Measurements from ENCODE around the gene NBPF9.
A peak's percentile ranks its signal among the peaks of the same experiment; 100 is the strongest.
"Not testable (repeated sequence)": the region's sequence is repeated elsewhere in the genome, so short reads cannot be mapped to it uniquely, and the experiment has no call there.

Gene NBPF9, protein sequence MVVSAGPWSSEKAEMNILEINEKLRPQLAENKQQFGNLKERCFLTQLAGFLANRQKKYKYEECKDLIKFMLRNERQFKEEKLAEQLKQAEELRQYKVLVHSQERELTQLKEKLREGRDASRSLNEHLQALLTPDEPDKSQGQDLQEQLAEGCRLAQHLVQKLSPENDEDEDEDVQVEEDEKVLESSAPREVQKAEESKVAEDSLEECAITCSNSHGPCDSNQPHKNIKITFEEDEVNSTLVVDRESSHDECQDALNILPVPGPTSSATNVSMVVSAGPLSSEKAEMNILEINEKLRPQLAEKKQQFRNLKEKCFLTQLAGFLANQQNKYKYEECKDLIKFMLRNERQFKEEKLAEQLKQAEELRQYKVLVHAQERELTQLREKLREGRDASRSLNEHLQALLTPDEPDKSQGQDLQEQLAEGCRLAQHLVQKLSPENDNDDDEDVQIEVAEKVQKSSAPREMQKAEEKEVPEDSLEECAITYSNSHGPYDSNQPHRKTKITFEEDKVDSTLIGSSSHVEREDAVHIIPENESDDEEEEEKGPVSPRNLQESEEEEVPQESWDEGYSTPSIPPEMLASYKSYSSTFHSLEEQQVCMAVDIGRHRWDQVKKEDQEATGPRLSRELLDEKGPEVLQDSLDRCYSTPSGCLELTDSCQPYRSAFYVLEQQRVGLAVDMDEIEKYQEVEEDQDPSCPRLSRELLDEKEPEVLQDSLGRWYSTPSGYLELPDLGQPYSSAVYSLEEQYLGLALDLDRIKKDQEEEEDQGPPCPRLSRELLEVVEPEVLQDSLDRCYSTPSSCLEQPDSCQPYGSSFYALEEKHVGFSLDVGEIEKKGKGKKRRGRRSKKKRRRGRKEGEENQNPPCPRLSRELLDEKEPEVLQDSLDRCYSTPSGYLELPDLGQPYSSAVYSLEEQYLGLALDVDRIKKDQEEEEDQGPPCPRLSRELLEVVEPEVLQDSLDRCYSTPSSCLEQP (N-terminal part only)
- long read RNA-seq, donor 1 = 0 reads
- long read RNA-seq, donor 2 = 0 reads
- long read RNA-seq, donor 3 = 0 reads
- long read RNA-seq, donor 4 = 0 reads
- long read RNA-seq, donor 5, full-length matches to known transcripts = 1 of 1 reads
- long read RNA-seq, donor 5, partial matches to known transcripts = 0 of 1 reads
- long read RNA-seq, donor 5, other reads (novel, unspliced or antisense) = 0 of 1 reads
- long read RNA-seq, donor 6 = 0 reads
- long read RNA-seq, donor 7 = 0 reads
- long read RNA-seq, donor 8 = 0 reads

GRCh38 chr1:149103109-149104081 is at the start of gene NBPF9:
TSS of gene NBPF9 (minus strand) at chr1:149103551. CDS start at chr1:149082139, 21,412 bp downstream.
- DNase-seq = peak; percentile 70

DNA sequence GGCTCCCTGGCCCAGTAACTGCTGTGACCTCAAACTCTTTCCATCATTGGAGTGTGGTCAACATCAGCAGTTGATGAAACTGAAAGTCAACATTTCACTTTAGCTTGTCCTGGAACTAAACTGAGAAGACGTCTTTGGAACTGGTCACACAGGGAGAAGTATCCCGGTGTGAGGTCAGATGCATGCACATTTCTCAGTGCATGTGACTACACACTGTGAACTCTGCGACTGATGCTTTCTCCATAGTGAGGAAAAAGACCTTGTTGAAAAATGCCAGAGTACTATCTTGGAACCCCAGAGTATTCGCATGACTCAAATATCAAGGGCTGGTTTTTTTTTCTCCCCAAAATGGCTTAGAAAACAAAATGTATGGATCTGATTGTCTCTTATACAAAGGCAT is 46.6 kb upstream of the NBPF9 start:
- not testable (repeated sequence) for DNase-seq

- not testable (repeated sequence) for DNase-seq
Observed at GRCh38 chr1:149137585-149137984, 34.2 kb upstream of the NBPF9 start.

DNA sequence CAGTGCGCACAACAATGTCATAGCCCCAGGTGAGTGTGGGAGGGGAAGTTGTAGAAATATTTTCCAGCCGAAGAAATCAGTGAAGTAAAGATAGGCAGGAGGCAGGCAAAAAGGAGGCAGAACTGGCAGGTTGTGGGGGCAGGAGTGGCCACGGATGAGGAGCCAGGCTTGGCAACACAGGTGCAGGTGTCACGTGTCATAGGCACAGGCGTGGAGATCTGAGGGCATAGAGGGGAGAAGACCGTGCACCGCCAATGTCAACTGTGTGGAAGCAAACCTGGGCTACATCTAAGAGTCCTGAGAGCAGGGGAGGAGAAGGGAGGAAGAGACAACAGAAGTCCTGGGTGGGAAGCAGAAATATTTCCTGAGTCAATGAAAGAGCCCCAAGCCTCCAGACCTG is 27.6 kb upstream of the NBPF9 start:
- DNase-seq = peak; percentile 1

DNA sequence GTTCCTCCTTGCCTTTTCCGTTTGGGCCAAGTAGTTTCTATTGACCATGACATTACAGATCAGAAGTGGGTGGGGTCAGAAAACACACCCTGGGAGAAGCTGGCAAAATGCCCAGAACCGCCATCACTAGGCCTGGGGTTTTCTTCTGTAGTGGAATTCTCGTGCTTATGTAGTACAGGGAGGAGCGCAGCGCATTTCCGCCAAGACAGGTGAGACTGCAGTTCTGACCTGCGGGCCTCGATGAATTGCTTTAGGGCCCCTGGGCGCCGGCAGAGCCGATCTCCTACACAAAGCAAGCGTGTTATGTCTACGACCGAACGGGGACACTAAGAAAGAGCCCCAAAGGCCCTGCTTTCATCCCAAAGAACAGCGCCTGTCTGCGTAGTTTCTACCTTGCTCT is 25.9 kb upstream of the NBPF9 start:
- not testable (repeated sequence) for DNase-seq

GRCh38 chr1:149126555-149127145 is 23.3 kb upstream of the NBPF9 start:
- DNase-seq = not testable (repeated sequence)

GRCh38 chr1:149123948-149124926 is 20.9 kb upstream of the NBPF9 start:
- peak; percentile 29 for DNase-seq

DNA sequence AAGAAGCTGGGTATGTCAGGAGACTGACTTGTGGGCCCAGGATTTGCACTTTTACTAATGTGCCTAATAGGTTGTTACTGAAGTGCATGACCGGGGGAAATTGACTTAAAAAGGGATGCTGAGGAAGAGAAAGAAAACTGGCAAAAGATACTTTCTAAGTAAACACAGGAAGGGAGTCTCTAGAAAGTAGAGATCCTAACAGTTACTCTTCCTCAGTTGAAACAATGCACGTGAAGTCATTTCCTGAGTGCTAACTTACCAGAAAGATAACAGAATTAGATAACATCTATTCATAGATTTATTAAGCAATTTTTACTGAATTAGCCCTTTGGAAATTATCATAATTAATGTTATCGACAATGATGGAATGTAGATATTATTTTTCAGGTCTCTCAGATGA is 9.5 kb upstream of the NBPF9 start:
- not testable (repeated sequence) for DNase-seq

DNA sequence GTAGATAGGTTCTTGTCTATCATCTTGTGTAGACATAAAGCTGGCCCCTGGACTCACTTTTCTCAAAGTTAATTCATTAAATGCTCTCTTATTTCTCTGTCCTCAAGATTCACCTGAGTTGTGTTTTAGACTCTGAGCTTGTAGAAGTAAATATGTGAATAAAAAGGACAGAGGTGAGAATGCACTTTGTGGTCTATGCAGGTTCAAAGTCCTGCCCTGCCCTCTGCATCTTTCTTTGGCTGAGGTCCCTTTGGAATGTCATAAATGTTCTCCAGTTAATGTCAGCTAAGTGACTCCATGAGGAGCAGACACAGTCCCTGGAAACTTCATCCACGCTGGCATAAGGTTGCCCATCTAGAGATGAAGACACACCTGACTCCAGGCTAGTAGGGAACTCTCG is 7.0 kb upstream of the NBPF9 start:
- not testable (repeated sequence) for DNase-seq

DNA sequence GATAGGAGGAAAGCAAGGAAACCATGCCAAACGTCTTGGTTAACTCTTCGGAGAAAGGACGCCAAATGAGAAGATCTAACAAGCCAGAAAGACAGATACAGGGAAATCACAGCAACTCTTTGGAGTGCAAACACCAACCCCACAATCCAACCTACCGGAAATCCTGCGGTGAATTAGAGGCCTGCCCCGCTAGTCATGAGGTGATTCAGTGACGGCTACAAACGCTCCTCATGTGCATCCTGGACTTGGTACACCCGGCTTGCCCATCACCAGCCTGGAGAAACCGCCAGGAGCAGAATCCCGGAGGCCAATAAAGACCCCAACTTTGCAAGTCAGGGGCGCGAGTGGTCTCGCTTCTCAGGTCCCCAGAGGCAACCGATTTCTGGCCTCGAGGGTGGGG is 777 bp downstream of the NBPF9 start:
- DNase-seq = not testable (repeated sequence)

DNA sequence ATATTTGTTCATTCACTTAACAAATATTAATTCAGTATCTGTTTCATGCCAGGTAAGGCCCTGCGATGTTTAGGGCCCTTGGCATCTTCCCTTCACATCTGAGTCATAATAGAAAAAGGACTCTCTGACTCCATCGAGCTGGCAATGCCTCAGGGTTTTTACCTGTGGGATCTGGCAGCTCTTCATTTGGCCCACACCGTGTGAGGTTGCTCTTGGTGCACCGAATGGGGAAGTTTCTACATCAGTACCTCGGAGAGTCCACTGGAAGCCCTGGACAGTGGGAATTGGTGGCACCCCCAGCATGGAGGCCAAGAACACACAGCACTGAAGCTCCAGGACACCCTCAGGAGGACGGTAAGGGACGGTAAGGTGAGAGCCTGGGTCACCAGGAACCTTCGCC is 5.1 kb downstream of the NBPF9 start:
- not testable (repeated sequence) for DNase-seq

DNA sequence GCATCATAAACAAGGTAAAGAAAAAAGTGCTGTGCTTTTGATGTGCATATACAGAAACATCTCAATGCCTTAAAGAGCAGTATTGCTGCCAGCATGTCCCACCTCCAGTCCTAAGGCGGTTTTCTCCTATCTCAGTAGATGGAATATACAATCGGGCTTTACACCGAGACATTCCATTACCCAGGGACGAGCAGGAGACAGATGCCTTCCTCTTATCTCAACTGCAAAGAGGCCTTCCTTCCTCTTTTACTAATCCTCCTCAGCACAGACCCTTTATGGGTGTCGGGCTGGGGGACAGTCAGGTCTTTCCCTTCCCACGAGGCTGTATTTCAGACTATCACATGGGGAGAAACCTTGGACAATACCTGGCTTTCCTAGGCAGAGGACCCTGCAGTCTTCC is 10.2 kb downstream of the NBPF9 start:
- DNase-seq = not testable (repeated sequence)

GRCh38 chr1:149075505-149076127 is 27.7 kb downstream of the NBPF9 start:
- DNase-seq = not testable (repeated sequence)

GRCh38 chr1:149064611-149065010 is 38.7 kb downstream of the NBPF9 start:
- DNase-seq = not testable (repeated sequence)

DNA sequence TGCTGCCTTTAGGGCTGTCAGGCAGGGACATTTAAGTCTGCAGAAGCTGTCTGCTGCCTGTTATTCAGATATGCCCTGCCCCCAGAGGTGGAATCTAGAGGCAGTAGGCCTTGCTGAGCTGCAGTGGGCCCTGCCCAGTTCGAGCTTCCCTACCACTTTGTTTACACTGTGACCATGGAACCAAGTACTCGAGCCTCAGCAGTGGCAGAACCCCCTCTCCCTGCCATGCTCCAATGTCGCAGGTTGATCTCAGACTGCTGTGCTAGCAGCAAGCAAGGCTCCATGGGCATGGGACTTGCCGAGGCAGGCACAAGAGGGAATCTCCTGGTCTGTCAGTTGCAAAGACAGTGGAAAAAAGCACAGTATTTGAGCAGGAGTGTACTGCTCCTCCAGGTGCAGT is 60.3 kb downstream of the NBPF9 start:
- DNase-seq = not testable (repeated sequence)

DNA sequence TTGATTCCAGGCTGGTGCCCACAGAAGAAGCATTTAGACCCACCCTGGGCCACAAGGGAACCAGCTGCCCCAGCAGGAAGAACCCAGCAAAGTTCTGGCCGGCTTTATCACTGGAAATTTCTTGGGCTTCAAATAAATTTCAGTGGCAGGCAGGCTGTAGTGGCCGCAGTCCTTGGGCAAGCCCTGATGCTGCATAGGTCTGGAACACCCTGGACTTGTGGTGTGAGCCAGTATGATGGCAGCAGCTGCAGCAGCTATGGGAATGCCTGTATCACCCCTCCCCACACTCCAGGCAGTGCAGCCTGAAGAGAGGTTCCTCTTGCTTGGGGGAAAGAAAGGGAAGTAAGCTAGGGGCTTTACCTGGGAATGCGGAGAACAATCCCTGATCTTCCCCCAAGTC is 69.4 kb downstream of the NBPF9 start:
- DNase-seq = not testable (repeated sequence)

GRCh38 chr1:149024327-149024726 is 79.0 kb downstream of the NBPF9 start:
- DNase-seq = not testable (repeated sequence)

DNA sequence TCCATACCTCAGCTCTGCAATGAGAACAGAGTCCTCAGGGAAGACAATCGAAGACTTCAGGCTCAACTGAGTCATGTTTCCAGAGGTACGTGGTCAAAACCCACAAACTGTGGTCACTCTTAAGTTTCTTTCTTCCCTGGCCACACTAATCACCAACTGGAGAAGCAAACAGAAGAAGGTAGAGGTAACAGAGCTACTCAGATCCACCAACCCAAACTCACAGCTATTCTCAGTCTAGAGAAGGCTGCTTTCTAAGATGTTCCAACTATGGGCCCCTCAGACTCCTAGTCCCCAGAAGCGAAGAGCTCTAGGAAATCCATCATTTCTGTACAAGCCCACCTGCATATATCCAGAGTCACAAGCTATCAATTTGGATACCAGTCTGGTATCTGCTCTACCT is 84.8 kb downstream of the NBPF9 start:
- DNase-seq = not testable (repeated sequence)

DNA sequence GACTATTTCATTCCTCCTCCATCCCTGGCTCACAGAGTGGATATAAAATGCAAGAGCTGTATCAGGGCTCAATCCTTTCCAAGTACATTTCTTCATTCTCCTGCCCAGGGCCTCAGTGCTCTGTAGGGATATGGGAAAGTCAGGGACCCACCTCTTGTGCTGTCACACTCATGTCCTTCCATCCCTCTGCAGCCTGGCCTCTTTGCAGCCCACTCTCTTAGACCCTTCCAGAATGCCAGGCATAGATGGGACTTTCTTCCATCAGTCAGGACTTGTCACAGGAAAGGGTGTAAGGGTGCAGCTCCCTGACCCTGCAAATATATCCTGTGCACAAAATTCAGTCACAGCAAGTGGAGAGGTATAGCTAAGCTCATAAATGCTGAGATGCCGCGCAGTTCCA is 86.7 kb downstream of the NBPF9 start:
- not testable (repeated sequence) for DNase-seq
